T-cell (primary cell): Measurements from ENCODE around the gene CSF1R. TPM values are rescaled to one million over a fixed set of nuclear protein-coding genes. Genes with fewer than 3 reads are reported as not detected.

Source experiments
- ATAC-seq, 4 experiments: fragments of 200-7000 bp in 3 of 4; fragments of 150-1000 bp in 1 of 4; cut with Tn5 transposase; replicated peaks in 1 of 4; 1 replicate in 3 of 4; 2 replicates in 1 of 4; pipeline ENCODE4 v1.10.0; 2021; ENCODE audit warnings: moderate library complexity in 3 of 4, mild to moderate bottlenecking in 2 of 4, moderate number of reproducible peaks in 1 of 4
- CTCF ChIA-PET, 2 donors: fragments of 300-600 bp; sonication (Branson Sonifier 250); formaldehyde crosslinking; loops; one replicate each; lab custom pipeline; 2022; ENCODE audit warnings: antibody characterized with exemption in 2 of 2; lab: Charles Lee
- POLR2A ChIA-PET, 2 donors: fragments of 300-600 bp; sonication (Branson Sonifier 250); formaldehyde crosslinking; loops; one replicate each; lab custom pipeline; 2022; ENCODE audit warnings: antibody characterized with exemption in 2 of 2; lab: Charles Lee
- DNase-seq, 35 experiments: peaks; one replicate each; pipeline versions ENCODE4 v3.0.0 to v3.0.0-alpha.2; 2013 to 2023
- H3K27ac ChIP-seq: one replicate; pipeline ENCODE4 v1.5.1; 2013; ENCODE audit warnings: low read length
- H3K27me3 ChIP-seq, 2 experiments: replicated peaks in 1 of 2; 1 replicate in 1 of 2; 2 replicates in 1 of 2; pipeline versions ENCODE4 v1.6.1 to v1.7.0; 2013; ENCODE audit warnings: low read length in 1 of 2, mixed read lengths in 1 of 2; ENCODE audit not compliant: control insufficient read depth in 2 of 2, insufficient read depth in 2 of 2; ENCODE audit errors: extremely low read depth in 1 of 2
- H3K36me3 ChIP-seq, 2 donors: 1 replicate in 1 of 2; 2 replicates in 1 of 2; pipeline versions ENCODE4 v1.6.1 to v1.7.0; 2013; ENCODE audit warnings: low read length in 1 of 2; ENCODE audit not compliant: control insufficient read depth in 2 of 2, insufficient read depth in 1 of 2; ENCODE audit errors: extremely low read depth in 1 of 2
- H3K4me1 ChIP-seq, 2 experiments: 1 replicate in 1 of 2; 2 replicates in 1 of 2; pipeline versions ENCODE4 v1.6.1 to v1.7.0; 2013; ENCODE audit warnings: low read length in 2 of 2, mixed read lengths in 1 of 2; ENCODE audit not compliant: insufficient read depth in 2 of 2, control insufficient read depth in 1 of 2; ENCODE audit errors: extremely low read depth in 1 of 2
- H3K4me3 ChIP-seq, 2 donors: 1 replicate in 1 of 2; 2 replicates in 1 of 2; pipeline versions ENCODE4 v1.5.1 to v1.7.0; 2013; ENCODE audit warnings: mild to moderate bottlenecking in 2 of 2, low read length in 1 of 2, moderate library complexity in 1 of 2; ENCODE audit not compliant: control insufficient read depth in 1 of 2; ENCODE audit errors: extremely low read depth in 1 of 2
- H3K9me3 ChIP-seq: 2 replicates; pipeline ENCODE4 v1.7.0; 2013
- H3K27ac Mint-ChIP-seq, 2 donors: one replicate each; pipeline ENCODE4 v1.8.0; 2020 to 2021; ENCODE audit warnings: mild to moderate bottlenecking in 2 of 2, mixed read lengths in 2 of 2
- H3K27me3 Mint-ChIP-seq, 2 donors: one replicate each; pipeline ENCODE4 v1.8.0; 2021 to 2022; ENCODE audit warnings: mixed read lengths in 2 of 2
- H3K36me3 Mint-ChIP-seq: one replicate; pipeline ENCODE4 v1.8.0; 2021; ENCODE audit warnings: mixed read lengths
- H3K4me1 Mint-ChIP-seq, 3 donors: one replicate each; pipeline ENCODE4 v1.8.0; 2020 to 2022; ENCODE audit warnings: mixed read lengths in 3 of 3, mild to moderate bottlenecking in 1 of 3
- H3K4me3 Mint-ChIP-seq, 3 donors: one replicate each; pipeline ENCODE4 v1.8.0; 2020 to 2022; ENCODE audit warnings: mild to moderate bottlenecking in 3 of 3, mixed read lengths in 3 of 3, moderate library complexity in 3 of 3
- H3K9me3 Mint-ChIP-seq, 3 donors: one replicate each; pipeline ENCODE4 v1.8.0; 2020 to 2022; ENCODE audit warnings: mixed read lengths in 3 of 3
- WGBS: methylation state at CpG from one replicate; pipeline ENCODE4 v1.1.5; 2013; ENCODE audit warnings: missing lambda C conversion rate; ENCODE audit not compliant: insufficient coverage; 5-methylcytosine and 5-hydroxymethylcytosine counted together
- total RNA-seq, 35 experiments: library from RNA in 6 of 35; stranded (reverse) in 6 of 35; fragments of 120-200 nt in 1 of 35; gene quantifications; one replicate each; pipeline versions ENCODE4 v1.2.1 to v1.2.4 and lab custom pipeline; 2013 to 2026

Gene CSF1R
- total RNA-seq, 5 donors from 2014 or later (not counting 1 experiment from before 2014, with no cell fraction given), result 0.36 to 0.95 (median 0.58) TPM; not detected in 1

- H3K36me3 ChIP-seq, result peaks cover 26 to 45% of the 10 kb centered on the region in 2 donors
- H3K4me1 ChIP-seq, result no peaks in the 10 kb centered on the region
- POLR2A ChIA-PET, result no interaction called here
- DNase-seq (no peak), ATAC-seq (no peak)
- H3K4me1 Mint-ChIP-seq, result no peaks in the 10 kb centered on the region
- CTCF ChIA-PET, result interaction anchor here (0.6 to 0.7 kb wide), 2 partner anchors 8 to 10 kb away, joined by 4 read pairs; no protein-coding TSS in a partner anchor
- no peaks in the 10 kb centered on the region for H3K27me3 Mint-ChIP-seq
- H3K9me3 Mint-ChIP-seq, result no peaks in the 10 kb centered on the region
- H3K27ac ChIP-seq, result no peak overlapping the region
- no CpG with 5 or more reads among the region's 2 CpGs for WGBS
- H3K27ac Mint-ChIP-seq, result no peak overlapping the region
- H3K4me3 Mint-ChIP-seq, result no peak overlapping the region
- H3K36me3 Mint-ChIP-seq, result peaks cover 51% of the 10 kb centered on the region
- H3K4me3 ChIP-seq, result no peak overlapping the region
- peaks cover 0 to 1% of the 10 kb centered on the region in 2 experiments for H3K27me3 ChIP-seq
- H3K9me3 ChIP-seq, result no peaks in the 10 kb centered on the region
Measured at GRCh38 chr5:150054569-150054968, 31.8 kb downstream of the CSF1R start.

DNA sequence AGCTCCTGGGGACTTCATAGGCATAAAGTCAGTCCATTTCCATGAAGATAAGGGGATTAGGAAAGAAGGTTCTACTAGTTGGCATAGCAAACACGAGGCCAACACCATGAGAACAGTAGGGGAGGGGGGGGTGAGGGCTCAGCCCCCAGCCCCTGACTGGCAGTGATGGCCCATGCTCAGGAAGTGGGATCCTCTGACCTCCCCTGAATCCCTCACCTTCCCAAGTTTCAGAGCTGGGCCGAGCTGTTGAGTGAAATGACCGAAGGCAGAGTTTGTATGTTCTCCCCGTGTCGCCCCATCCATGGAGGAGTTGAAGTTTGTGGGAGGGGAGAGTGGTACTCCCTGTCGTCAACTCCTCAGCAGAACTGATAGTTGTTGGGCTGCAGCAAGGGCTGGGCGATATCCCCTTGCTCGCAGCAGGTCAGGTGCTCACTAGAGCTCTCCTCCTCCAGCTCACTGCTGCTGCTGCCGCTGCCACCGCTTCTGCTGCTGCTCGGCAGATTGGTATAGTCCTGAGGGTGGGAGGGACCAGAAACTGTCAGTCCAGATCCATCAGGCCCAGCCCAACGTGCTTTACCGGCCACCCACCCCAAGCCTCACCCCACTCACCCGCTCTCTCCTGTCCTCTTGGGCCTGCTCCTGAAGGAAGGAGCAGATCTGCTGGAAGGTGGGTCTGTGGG, 32.5 kb downstream of the CSF1R start:
- Mint-ChIP-seq H3K27me3 (no peaks in the 10 kb centered on the region), H3K4me1 (no peaks in the 10 kb centered on the region), H3K27ac (no peak overlapping the region), H3K4me3 (peak overlapping the region in 1 of 3 donors; percentile 17), H3K36me3 (peaks cover 58% of the 10 kb centered on the region), H3K9me3 (no peaks in the 10 kb centered on the region)
- 100% methylated on average over 2 of the region's 14 CpGs for WGBS
- Histone ChIP-seq H3K27ac (no peak overlapping the region), H3K4me1 (no peaks in the 10 kb centered on the region), H3K36me3 (peaks cover 26 to 52% of the 10 kb centered on the region in 2 donors), H3K27me3 (no peaks in the 10 kb centered on the region), H3K4me3 (no peak overlapping the region), H3K9me3 (no peaks in the 10 kb centered on the region)
- no peak for ATAC-seq
- ChIA-PET CTCF (interaction anchor here in 1 of 2 donors (1.0 kb wide), 1 partner anchor 199 kb away, joined by 3 read pairs; no protein-coding TSS in a partner anchor), POLR2A (no interaction called here)
- no peak for DNase-seq

DNA sequence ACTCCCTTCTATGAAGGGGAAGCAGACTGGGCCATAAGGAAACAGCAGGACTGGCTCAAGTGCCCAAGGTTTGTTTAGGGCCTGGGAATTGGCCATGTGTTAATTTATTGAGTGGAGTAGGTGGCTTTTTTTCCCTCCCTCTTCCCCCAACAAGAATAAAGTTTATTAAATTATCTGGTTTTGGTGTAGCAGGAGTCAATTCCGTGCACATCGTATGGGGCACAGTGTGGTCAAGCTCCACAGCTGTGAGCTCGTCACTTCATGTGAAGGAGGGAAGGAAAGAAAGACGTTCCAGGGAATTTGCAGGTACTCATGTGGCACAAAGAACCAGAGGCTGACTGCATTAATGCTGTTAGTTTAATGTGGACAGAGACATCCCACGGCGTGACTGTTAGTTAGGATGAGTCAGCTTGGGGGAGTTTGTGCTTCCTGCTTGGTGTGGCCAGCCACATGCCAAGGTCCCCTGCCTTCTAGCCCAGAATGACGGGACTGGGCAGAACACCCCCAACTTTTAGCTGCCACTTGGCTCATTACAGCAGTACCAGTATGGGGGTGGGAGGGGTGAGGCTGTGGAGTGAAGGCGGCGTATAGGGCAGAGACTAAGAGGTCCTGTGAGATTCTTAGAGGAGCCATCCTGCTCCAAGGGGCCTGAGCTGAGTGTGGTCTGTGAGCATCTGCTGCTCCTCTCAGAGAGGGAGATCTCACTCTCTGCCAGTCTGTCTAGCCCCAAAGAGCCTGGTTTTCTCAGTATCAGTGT, 33.2 kb downstream of the CSF1R start:
- ChIA-PET POLR2A (no interaction called here), CTCF (interaction anchor here in 1 of 2 donors (1.0 kb wide), 1 partner anchor 198 kb away, joined by 3 read pairs; no protein-coding TSS in a partner anchor)
- no peak overlapping the region for H3K4me3 Mint-ChIP-seq
- no peaks in the 10 kb centered on the region for H3K4me1 ChIP-seq
- no peak overlapping the region for H3K27ac Mint-ChIP-seq
- peaks cover 65% of the 10 kb centered on the region for H3K36me3 Mint-ChIP-seq
- no peak overlapping the region for H3K4me3 ChIP-seq
- no peaks in the 10 kb centered on the region for H3K9me3 Mint-ChIP-seq
- H3K4me1 Mint-ChIP-seq, result no peaks in the 10 kb centered on the region
- H3K27me3 ChIP-seq, result no peaks in the 10 kb centered on the region
- H3K27me3 Mint-ChIP-seq, result no peaks in the 10 kb centered on the region
- H3K27ac ChIP-seq, result no peak overlapping the region
- DNase-seq (no peak), ATAC-seq (no peak)
- WGBS, result 98% methylated on average over 6 of the region's 9 CpGs
- no peaks in the 10 kb centered on the region for H3K9me3 ChIP-seq
- H3K36me3 ChIP-seq, result peaks cover 26 to 59% of the 10 kb centered on the region in 2 donors

DNA sequence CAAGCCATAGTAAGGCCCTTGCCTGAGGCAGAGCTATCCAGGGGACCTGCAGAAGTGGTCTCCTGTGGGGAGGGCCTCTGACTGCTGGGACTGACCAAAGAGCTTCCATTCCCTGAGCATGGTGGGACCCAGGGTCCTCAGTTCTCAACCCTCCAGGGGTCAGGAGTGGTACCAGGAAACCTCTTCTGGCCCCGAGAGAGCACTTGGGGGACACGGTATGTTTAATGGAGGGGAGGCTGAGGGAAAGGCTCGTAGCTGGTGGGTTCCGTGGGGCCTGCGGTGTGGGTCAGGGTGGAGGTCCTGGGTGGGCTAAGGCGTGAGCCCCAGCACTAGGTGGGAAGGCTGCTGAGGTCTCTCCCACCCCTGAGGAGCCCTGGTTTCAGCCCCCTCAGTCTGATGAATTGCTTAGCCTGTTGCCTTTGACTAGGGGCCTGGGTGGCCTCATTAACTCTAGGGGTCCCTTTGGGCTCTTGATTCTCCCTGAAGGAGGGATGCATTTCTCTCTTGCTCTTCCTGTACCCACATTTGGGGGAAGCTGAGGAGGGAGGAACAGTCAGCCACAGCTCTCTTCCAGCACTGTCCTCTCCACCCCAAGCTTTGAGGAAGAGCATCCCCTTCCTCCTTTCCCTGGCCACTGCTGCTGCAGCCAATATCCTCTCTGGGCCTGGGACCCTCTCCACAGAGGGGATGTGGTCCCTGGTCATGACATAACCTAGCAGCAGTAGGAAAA, 34.0 kb downstream of the CSF1R start:
- H3K9me3 Mint-ChIP-seq, result no peaks in the 10 kb centered on the region
- H3K36me3 Mint-ChIP-seq, result peaks cover 72% of the 10 kb centered on the region

GRCh38 chr5:150051657-150052195, 34.6 kb downstream of the CSF1R start:
- no peaks in the 10 kb centered on the region for H3K4me1 Mint-ChIP-seq

More for the DNA sequence above, 34.0 kb downstream of the CSF1R start:
- Histone ChIP-seq H3K4me1 (no peaks in the 10 kb centered on the region), H3K4me3 (no peak overlapping the region), H3K27me3 (peaks cover 0 to 4% of the 10 kb centered on the region in 2 experiments), H3K9me3 (no peaks in the 10 kb centered on the region), H3K27ac (no peak overlapping the region), H3K36me3 (peaks cover 26 to 67% of the 10 kb centered on the region in 2 donors)
- 75% methylated on average over 5 of the region's 6 CpGs for WGBS
- CTCF ChIA-PET, result no interaction called here
- no peak for ATAC-seq
- H3K4me1 Mint-ChIP-seq, result no peaks in the 10 kb centered on the region
- DNase-seq, result no peak
- H3K4me3 Mint-ChIP-seq, result no peak overlapping the region
- no peaks in the 10 kb centered on the region for H3K27me3 Mint-ChIP-seq
- no peak overlapping the region for H3K27ac Mint-ChIP-seq
- POLR2A ChIA-PET, result no interaction called here

More at GRCh38 chr5:150051657-150052195, 34.6 kb downstream of the CSF1R start:
- ATAC-seq, result no peak
- no peak overlapping the region for H3K4me3 Mint-ChIP-seq
- H3K4me3 ChIP-seq, result no peak overlapping the region
- H3K9me3 Mint-ChIP-seq, result no peaks in the 10 kb centered on the region
- no peak overlapping the region for H3K27ac Mint-ChIP-seq
- H3K36me3 ChIP-seq, result peaks cover 26 to 70% of the 10 kb centered on the region in 2 donors
- peaks cover 0 to 7% of the 10 kb centered on the region in 2 experiments for H3K27me3 ChIP-seq
- H3K27me3 Mint-ChIP-seq, result no peaks in the 10 kb centered on the region
- ChIA-PET POLR2A (no interaction called here), CTCF (no interaction called here)
- 95% methylated on average over 14 of the region's 18 CpGs for WGBS
- no peak overlapping the region for H3K27ac ChIP-seq
- peaks cover 0 to 1% of the 10 kb centered on the region in 2 experiments for H3K4me1 ChIP-seq
- DNase-seq, result no peak
- no peaks in the 10 kb centered on the region for H3K9me3 ChIP-seq
- peaks cover 74% of the 10 kb centered on the region for H3K36me3 Mint-ChIP-seq
